ENCODE results near the gene DMTF1.

GRCh38 chr7:87231258-87231657 lies 79.0 kb downstream of the DMTF1 start:
- TF ChIP-seq, protein P1, sequence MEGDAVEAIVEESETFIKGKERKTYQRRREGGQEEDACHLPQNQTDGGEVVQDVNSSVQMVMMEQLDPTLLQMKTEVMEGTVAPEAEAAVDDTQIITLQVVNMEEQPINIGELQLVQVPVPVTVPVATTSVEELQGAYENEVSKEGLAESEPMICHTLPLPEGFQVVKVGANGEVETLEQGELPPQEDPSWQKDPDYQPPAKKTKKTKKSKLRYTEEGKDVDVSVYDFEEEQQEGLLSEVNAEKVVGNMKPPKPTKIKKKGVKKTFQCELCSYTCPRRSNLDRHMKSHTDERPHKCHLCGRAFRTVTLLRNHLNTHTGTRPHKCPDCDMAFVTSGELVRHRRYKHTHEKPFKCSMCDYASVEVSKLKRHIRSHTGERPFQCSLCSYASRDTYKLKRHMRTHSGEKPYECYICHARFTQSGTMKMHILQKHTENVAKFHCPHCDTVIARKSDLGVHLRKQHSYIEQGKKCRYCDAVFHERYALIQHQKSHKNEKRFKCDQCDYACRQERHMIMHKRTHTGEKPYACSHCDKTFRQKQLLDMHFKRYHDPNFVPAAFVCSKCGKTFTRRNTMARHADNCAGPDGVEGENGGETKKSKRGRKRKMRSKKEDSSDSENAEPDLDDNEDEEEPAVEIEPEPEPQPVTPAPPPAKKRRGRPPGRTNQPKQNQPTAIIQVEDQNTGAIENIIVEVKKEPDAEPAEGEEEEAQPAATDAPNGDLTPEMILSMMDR (IDR thresholded peaks at IDR 0.05 in 8 of 11, conservative IDR thresholded peaks at IDR 0.05 in 3 of 11), result no peak
- TF ChIP-seq POLR2AphosphoS5 (IDR thresholded peaks at IDR 0.05), result no peak
